ENCODE measurements around the gene MUC20.
"Not testable (repeated sequence)": the region's sequence is repeated elsewhere in the genome, so short reads cannot be mapped to it uniquely, and the experiment has no call there.

The MUC20 gene

GRCh38 chr3:195720831-195721506 lies at the start of gene MUC20:
TSS of gene MUC20 (plus strand) at chr3:195720978. CDS start at chr3:195721008, 30 bp downstream.
- peak; percentile 44 for ATAC-seq
- H3K9me3 Mint-ChIP-seq, H3K27ac Mint-ChIP-seq, H3K4me3 Mint-ChIP-seq, H3K36me3 Mint-ChIP-seq: not testable (repeated sequence)
- H3K27me3 Mint-ChIP-seq: peaks cover 16% of the 10 kb centered on the region
- H3K4me1 Mint-ChIP-seq: peaks cover 17% of the 10 kb centered on the region

GRCh38 chr3:195671283-195671682 lies 49.5 kb upstream of the MUC20 start:
- H3K4me3 Mint-ChIP-seq, H3K9me3 Mint-ChIP-seq, H3K27me3 Mint-ChIP-seq, H3K27ac Mint-ChIP-seq, H3K4me1 Mint-ChIP-seq, ATAC-seq: not testable (repeated sequence)
- peaks cover 41% of the 10 kb centered on the region for H3K36me3 Mint-ChIP-seq

- not testable (repeated sequence) for H3K4me3 Mint-ChIP-seq, H3K27ac Mint-ChIP-seq, H3K9me3 Mint-ChIP-seq, ATAC-seq, H3K4me1 Mint-ChIP-seq, H3K27me3 Mint-ChIP-seq
- H3K36me3 Mint-ChIP-seq: peaks cover 49% of the 10 kb centered on the region
Observed at GRCh38 chr3:195673711-195674110, 47.1 kb upstream of the MUC20 start.

- H3K4me1 Mint-ChIP-seq, H3K4me3 Mint-ChIP-seq, H3K27ac Mint-ChIP-seq, H3K27me3 Mint-ChIP-seq, H3K9me3 Mint-ChIP-seq, ATAC-seq: not testable (repeated sequence)
- peaks cover 49% of the 10 kb centered on the region for H3K36me3 Mint-ChIP-seq
Observed at GRCh38 chr3:195678391-195679015, 42.3 kb upstream of the MUC20 start.

- H3K4me3 Mint-ChIP-seq, H3K27me3 Mint-ChIP-seq, H3K9me3 Mint-ChIP-seq, H3K27ac Mint-ChIP-seq, ATAC-seq: not testable (repeated sequence)
- peaks cover 14% of the 10 kb centered on the region for H3K4me1 Mint-ChIP-seq
- H3K36me3 Mint-ChIP-seq: peaks cover 52% of the 10 kb centered on the region
Observed at GRCh38 chr3:195680690-195681089, 40.1 kb upstream of the MUC20 start.

- H3K4me1 Mint-ChIP-seq: peaks cover 14% of the 10 kb centered on the region
- ATAC-seq, H3K4me3 Mint-ChIP-seq, H3K27me3 Mint-ChIP-seq, H3K9me3 Mint-ChIP-seq, H3K27ac Mint-ChIP-seq: not testable (repeated sequence)
- H3K36me3 Mint-ChIP-seq: peaks cover 52% of the 10 kb centered on the region
Observed at GRCh38 chr3:195681458-195682103, 39.2 kb upstream of the MUC20 start.

GRCh38 chr3:195682104-195682742 lies 38.6 kb upstream of the MUC20 start:
- H3K9me3 Mint-ChIP-seq, H3K27me3 Mint-ChIP-seq, H3K27ac Mint-ChIP-seq, H3K4me3 Mint-ChIP-seq, ATAC-seq: not testable (repeated sequence)
- Mint-ChIP-seq H3K36me3 (peaks cover 56% of the 10 kb centered on the region), H3K4me1 (peaks cover 14% of the 10 kb centered on the region)

GRCh38 chr3:195683722-195684526 lies 36.9 kb upstream of the MUC20 start:
- peaks cover 14% of the 10 kb centered on the region for H3K4me1 Mint-ChIP-seq
- not testable (repeated sequence) for H3K27me3 Mint-ChIP-seq, H3K4me3 Mint-ChIP-seq, H3K9me3 Mint-ChIP-seq
- ATAC-seq: peak; percentile 24
- peaks cover 52% of the 10 kb centered on the region for H3K36me3 Mint-ChIP-seq
- peak overlapping the region; percentile 49 for H3K27ac Mint-ChIP-seq

- Mint-ChIP-seq H3K4me1 (peaks cover 19% of the 10 kb centered on the region), H3K36me3 (peaks cover 57% of the 10 kb centered on the region), H3K27ac (peak overlapping the region; percentile 49)
- not testable (repeated sequence) for H3K4me3 Mint-ChIP-seq, H3K27me3 Mint-ChIP-seq, H3K9me3 Mint-ChIP-seq
- ATAC-seq: peak; percentile 10
Observed at GRCh38 chr3:195684527-195685257, 36.1 kb upstream of the MUC20 start.

GRCh38 chr3:195686537-195687208 lies 34.1 kb upstream of the MUC20 start:
- not testable (repeated sequence) for H3K27me3 Mint-ChIP-seq, ATAC-seq, H3K9me3 Mint-ChIP-seq, H3K4me3 Mint-ChIP-seq, H3K27ac Mint-ChIP-seq
- H3K36me3 Mint-ChIP-seq: peaks cover 54% of the 10 kb centered on the region
- peaks cover 27% of the 10 kb centered on the region for H3K4me1 Mint-ChIP-seq

GRCh38 chr3:195687209-195687760 lies 33.5 kb upstream of the MUC20 start:
- H3K27me3 Mint-ChIP-seq, H3K9me3 Mint-ChIP-seq, H3K27ac Mint-ChIP-seq, H3K4me3 Mint-ChIP-seq, ATAC-seq: not testable (repeated sequence)
- H3K4me1 Mint-ChIP-seq: peaks cover 33% of the 10 kb centered on the region
- peaks cover 60% of the 10 kb centered on the region for H3K36me3 Mint-ChIP-seq

GRCh38 chr3:195688471-195689183 lies 32.2 kb upstream of the MUC20 start:
- H3K27me3 Mint-ChIP-seq, H3K9me3 Mint-ChIP-seq, ATAC-seq, H3K27ac Mint-ChIP-seq, H3K4me3 Mint-ChIP-seq: not testable (repeated sequence)
- H3K36me3 Mint-ChIP-seq: peaks cover 64% of the 10 kb centered on the region
- H3K4me1 Mint-ChIP-seq: peaks cover 38% of the 10 kb centered on the region

All from stimulated activated memory B cell treated with anti-CD40 and anti-IgM and Interleukin-4, amounts not matched to agents 10 μg/mL and 1 μg/mL and 100 μg/mL, for 72 hours (primary cell).